Left lung (tissue), 10 donors: ENCODE data around the gene SLC1A7. TPM values are rescaled to one million over a fixed set of nuclear protein-coding genes. Genes with fewer than 3 reads are reported as not detected.

ENCODE experiments used
- ATAC-seq: fragments of 200-7000 bp; cut with Tn5 transposase; one replicate; pipeline ENCODE4 v1.9.1; 2020; ENCODE audit warnings: moderate library complexity
- DNase-seq, 4 donors: peaks; one replicate each; pipeline ENCODE4 v3.0.0-alpha.2; 2013 to 2020
- H3K27ac ChIP-seq, 2 donors: fragments of 200-600 bp; sonication (generic) in 1 of 2; one replicate each; pipeline versions ENCODE4 v1.5.0 to v1.8.0; 2020 to 2021
- H3K27me3 ChIP-seq, 2 donors: fragments of 200-600 bp; sonication (generic) in 1 of 2; one replicate each; pipeline versions ENCODE4 v1.5.0 to v1.8.0; 2020 to 2021
- H3K36me3 ChIP-seq, 2 donors: fragments of 200-600 bp; sonication (generic) in 1 of 2; one replicate each; pipeline versions ENCODE4 v1.5.0 to v1.8.0; 2020 to 2021
- H3K4me1 ChIP-seq, 2 donors: fragments of 200-600 bp; one replicate each; pipeline ENCODE4 v1.8.0; 2021
- H3K4me3 ChIP-seq, 2 donors: fragments of 200-600 bp; sonication (generic) in 1 of 2; one replicate each; pipeline versions ENCODE4 v1.5.0 to v1.8.0; 2020 to 2021; ENCODE audit warnings: mild to moderate bottlenecking in 1 of 2
- H3K9me3 ChIP-seq, 2 donors: fragments of 200-600 bp; sonication (generic) in 1 of 2; one replicate each; pipeline versions ENCODE4 v1.5.0 to v1.8.0; 2020 to 2021
- CTCF ChIP-seq, 2 donors: fragments of 200-600 bp; sonication (generic) in 1 of 2; IDR thresholded peaks; one replicate each; pipeline versions ENCODE4 v1.5.0 to v1.8.0; 2021; ENCODE audit warnings: antibody characterized with exemption in 2 of 2
- intact Hi-C, 2 donors: fragments of 100-400 bp; cut with DNase I; formaldehyde crosslinking; loops; one replicate each; pipeline versions ENCODE4 v1.11.2 to v1.14.2; 2022
- polyA plus RNA-seq, 6 donors: library from polyadenylated mRNA; unstranded; fragments of 120-200 nt; gene quantifications; one replicate each; pipeline ENCODE4 v1.2.1, GENCODE V29; 2013; ENCODE audit not compliant: insufficient read length in 6 of 6
- total RNA-seq, 2 donors: library from RNA; stranded (reverse); fragmentation: NEBNext Ultra II Directional; extraction: Animal tissue kit (Norgen Biotek cat#: 25700); gene quantifications; one replicate each; pipeline ENCODE4 v1.2.1, GENCODE V29; 2021
- donor health status: DM: no; HTN: yes; CAD: no.
- donor health status: DM: no; HTN: no; CAD: no.

SLC1A7 gene
- total and polyA plus RNA-seq, 8 donors: 0.38 to 1.2 (median 0.56) TPM

- no peaks in the 10 kb centered on the region for H3K9me3 ChIP-seq
- peak in 1 of 4 donors; percentile 72 for DNase-seq
- H3K27ac ChIP-seq: no peak overlapping the region
- intact Hi-C loops: no loop called here
- ATAC-seq: no peak
- TF ChIP-seq CTCF (IDR thresholded peaks at IDR 0.05): no peak
- no peaks in the 10 kb centered on the region for H3K36me3 ChIP-seq
- H3K4me3 ChIP-seq: no peak overlapping the region
- H3K4me1 ChIP-seq: no peaks in the 10 kb centered on the region
- no peaks in the 10 kb centered on the region for H3K27me3 ChIP-seq
Observed at GRCh38 chr1:53073868-53074311, 68.5 kb downstream of the SLC1A7 start.

- Histone ChIP-seq H3K4me3 (no peak overlapping the region), H3K27me3 (no peaks in the 10 kb centered on the region), H3K27ac (no peak overlapping the region), H3K36me3 (no peaks in the 10 kb centered on the region), H3K4me1 (no peaks in the 10 kb centered on the region), H3K9me3 (no peaks in the 10 kb centered on the region)
- intact Hi-C loops: no loop called here
- ATAC-seq (no peak), DNase-seq (no peak)
- TF ChIP-seq CTCF (IDR thresholded peaks at IDR 0.05): no peak
Observed at GRCh38 chr1:53073287-53073686, 69.2 kb downstream of the SLC1A7 start.

- no peak overlapping the region for H3K27ac ChIP-seq
Observed at GRCh38 chr1:53071915-53072314, 70.5 kb downstream of the SLC1A7 start.

GRCh38 chr1:53071167-53071865 lies 71.1 kb downstream of the SLC1A7 start:
- no peaks in the 10 kb centered on the region for H3K4me1 ChIP-seq
- no peaks in the 10 kb centered on the region for H3K9me3 ChIP-seq
- no peak overlapping the region for H3K4me3 ChIP-seq
- no peaks in the 10 kb centered on the region for H3K36me3 ChIP-seq
- ATAC-seq (no peak), DNase-seq (peak in 2 of 4 donors; percentile 17 to 53)
- no peaks in the 10 kb centered on the region for H3K27me3 ChIP-seq
- no peak for TF ChIP-seq CTCF (IDR thresholded peaks at IDR 0.05)
- intact Hi-C loops: no loop called here
- no peak overlapping the region for H3K27ac ChIP-seq

More at GRCh38 chr1:53071915-53072314, 70.5 kb downstream of the SLC1A7 start:
- no peak overlapping the region for H3K4me3 ChIP-seq
- no peak for DNase-seq
- H3K9me3 ChIP-seq: no peaks in the 10 kb centered on the region
- intact Hi-C loops: no loop called here
- no peak for TF ChIP-seq CTCF (IDR thresholded peaks at IDR 0.05)
- ATAC-seq: no peak
- H3K4me1 ChIP-seq: no peaks in the 10 kb centered on the region
- no peaks in the 10 kb centered on the region for H3K36me3 ChIP-seq
- no peaks in the 10 kb centered on the region for H3K27me3 ChIP-seq

GRCh38 chr1:53070621-53071020 lies 71.8 kb downstream of the SLC1A7 start:
- Histone ChIP-seq H3K4me3 (no peak overlapping the region), H3K36me3 (no peaks in the 10 kb centered on the region), H3K27ac (no peak overlapping the region), H3K4me1 (no peaks in the 10 kb centered on the region), H3K27me3 (no peaks in the 10 kb centered on the region), H3K9me3 (no peaks in the 10 kb centered on the region)
- TF ChIP-seq CTCF (IDR thresholded peaks at IDR 0.05): no peak
- peak in 2 of 4 donors; percentile 22 to 79 for DNase-seq
- ATAC-seq: no peak
- intact Hi-C loops: no loop called here
